ENCODE measurements around the gene GRIA3.

DNA sequence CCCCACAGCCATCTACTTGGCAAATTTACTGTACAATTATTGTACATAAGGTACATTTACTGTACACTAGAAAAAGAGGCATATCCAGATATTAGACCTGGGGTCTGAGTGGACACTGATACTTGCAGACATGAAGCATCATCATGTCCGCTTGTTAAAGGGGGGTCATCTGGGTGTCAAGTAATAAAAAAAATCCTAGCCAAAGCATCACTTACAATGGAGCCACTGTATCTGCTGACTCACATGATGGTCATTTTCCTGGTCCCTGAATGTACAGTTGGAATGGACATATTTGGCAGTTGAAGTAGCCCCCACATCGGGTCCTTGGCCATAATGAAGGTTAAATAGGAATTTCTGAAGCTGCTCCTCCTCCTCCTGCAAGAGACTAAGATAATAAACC is 320.0 kb downstream of the GRIA3 start:
- TF ChIP-seq, protein P1, sequence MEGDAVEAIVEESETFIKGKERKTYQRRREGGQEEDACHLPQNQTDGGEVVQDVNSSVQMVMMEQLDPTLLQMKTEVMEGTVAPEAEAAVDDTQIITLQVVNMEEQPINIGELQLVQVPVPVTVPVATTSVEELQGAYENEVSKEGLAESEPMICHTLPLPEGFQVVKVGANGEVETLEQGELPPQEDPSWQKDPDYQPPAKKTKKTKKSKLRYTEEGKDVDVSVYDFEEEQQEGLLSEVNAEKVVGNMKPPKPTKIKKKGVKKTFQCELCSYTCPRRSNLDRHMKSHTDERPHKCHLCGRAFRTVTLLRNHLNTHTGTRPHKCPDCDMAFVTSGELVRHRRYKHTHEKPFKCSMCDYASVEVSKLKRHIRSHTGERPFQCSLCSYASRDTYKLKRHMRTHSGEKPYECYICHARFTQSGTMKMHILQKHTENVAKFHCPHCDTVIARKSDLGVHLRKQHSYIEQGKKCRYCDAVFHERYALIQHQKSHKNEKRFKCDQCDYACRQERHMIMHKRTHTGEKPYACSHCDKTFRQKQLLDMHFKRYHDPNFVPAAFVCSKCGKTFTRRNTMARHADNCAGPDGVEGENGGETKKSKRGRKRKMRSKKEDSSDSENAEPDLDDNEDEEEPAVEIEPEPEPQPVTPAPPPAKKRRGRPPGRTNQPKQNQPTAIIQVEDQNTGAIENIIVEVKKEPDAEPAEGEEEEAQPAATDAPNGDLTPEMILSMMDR (conservative IDR thresholded peaks at IDR 0.05): no peak
- no peak for TF ChIP-seq ZFX (IDR thresholded peaks at IDR 0.05)
